Frontal cortex (tissue), 4 donors: ENCODE data around the gene RALA. TPM values are rescaled to one million over a fixed set of nuclear protein-coding genes. Genes with fewer than 3 reads are reported as not detected.

Source experiments
- DNase-seq, 2 donors: peaks; one replicate each; pipeline ENCODE4 v3.0.0; 2012; ENCODE audit warnings: low spot score in 2 of 2
- FAIRE-seq: peaks from 2 replicates; lab custom pipeline; 2012; peaks lifted over from hg19 to GRCh38; lab: Jason Lieb, UNC
- total RNA-seq: library from RNA; depleted of rRNA; stranded (reverse); fragments of >200 nt; gene quantifications from one replicate; pipeline ENCODE4 v1.2.3, GENCODE V29; 2014
- donor health status: control.
- donor health status: control.
- donor health status: control.

Gene RALA
- total RNA-seq, 1 donor from 2014 or later = 35.5 TPM

DNA sequence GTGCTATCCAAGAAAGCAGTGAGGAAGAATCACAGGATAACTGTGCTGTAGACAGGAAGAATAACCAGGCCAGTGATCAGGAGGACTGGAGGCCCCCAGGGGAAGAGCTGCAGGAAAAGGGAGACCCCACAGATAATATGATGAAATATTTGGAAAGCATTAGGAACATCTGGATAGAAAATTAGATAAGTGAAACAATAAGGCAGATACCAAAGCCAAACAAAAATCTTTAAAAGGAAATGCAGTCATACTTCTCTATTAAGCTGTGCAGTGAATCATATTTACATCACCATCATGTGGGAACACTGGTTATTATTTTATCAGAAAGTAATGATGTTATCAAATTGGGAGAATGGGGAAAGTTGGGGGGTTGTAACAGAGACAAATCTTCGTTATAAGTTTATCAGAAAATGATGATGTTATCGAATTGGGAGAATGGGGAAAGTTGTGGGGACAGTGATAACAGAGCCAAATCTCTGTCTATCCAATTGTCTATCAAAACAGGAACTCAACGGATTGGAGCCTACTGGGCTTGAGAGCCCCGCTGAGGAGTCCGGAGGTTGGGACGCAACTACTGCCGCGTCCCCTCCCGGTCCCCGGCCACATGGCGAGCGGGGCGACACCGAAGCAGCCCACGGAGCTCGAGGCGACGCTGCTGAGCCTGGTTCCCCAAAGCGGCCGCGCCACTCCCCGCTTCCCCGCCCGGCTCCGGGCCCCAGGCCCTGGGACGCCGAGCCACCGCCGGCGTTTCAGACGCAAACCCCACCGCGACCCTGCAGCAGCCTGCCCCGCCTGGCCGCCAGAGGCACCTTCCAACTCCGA, 14.0 kb upstream of the RALA start:
- FAIRE-seq (no peak), DNase-seq (peak in 1 of 2 donors; percentile 41)

DNA sequence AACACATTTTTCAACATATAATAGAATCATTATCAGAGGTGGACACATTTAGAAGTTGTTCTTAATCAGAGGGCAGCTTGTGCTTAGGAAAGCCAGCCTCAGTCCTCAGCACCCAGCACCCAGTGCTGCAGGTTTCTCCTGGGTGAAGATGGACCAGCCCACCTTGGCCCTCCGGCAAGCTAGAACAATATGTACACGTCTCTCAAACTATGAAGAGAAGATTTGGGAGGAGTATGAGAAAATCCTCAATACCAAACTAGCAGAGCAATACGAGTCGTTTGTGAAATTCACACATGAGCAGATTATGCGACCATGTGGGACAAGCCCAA, 13.5 kb upstream of the RALA start:
- DNase-seq (no peak), FAIRE-seq (no peak)

DNA sequence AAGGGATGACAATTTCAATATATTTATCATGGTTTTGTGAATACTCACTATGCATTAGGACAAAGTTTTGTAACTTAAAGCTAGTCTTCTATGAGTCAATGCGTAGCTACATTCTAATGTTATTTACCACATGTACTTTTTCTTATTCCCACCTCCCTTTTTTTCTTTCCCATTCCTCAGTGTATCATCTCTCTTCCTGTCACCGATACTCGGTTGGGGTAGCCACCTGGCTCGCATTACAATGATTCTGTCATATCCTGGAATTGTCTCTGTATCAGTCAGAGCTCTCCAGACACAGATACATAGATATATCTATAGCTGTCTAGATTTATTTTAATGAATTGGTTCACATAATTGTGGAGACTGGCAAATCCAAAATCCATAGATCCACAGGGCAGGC, 9.8 kb upstream of the RALA start:
- no peak for DNase-seq
- FAIRE-seq = no peak

DNA sequence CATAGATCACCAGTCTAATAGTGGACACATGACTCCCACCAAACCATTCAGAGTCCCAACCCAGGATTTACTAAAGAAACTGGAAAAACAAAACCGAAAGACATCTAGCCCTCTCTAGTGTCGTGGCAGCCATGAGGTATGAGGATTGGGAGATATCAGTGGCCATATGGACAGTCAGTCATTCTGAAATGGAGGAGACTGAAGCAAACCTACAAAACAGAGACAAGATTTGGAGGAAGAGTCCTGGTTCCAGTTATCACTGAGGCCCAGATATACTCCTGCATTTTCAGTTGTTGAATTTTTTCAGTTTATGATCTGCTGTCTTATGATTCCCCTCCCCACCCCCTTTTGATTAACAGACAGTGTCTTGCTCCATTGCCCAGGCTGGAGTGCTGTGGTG, 9.1 kb upstream of the RALA start:
- FAIRE-seq = no peak
- DNase-seq = no peak

DNA sequence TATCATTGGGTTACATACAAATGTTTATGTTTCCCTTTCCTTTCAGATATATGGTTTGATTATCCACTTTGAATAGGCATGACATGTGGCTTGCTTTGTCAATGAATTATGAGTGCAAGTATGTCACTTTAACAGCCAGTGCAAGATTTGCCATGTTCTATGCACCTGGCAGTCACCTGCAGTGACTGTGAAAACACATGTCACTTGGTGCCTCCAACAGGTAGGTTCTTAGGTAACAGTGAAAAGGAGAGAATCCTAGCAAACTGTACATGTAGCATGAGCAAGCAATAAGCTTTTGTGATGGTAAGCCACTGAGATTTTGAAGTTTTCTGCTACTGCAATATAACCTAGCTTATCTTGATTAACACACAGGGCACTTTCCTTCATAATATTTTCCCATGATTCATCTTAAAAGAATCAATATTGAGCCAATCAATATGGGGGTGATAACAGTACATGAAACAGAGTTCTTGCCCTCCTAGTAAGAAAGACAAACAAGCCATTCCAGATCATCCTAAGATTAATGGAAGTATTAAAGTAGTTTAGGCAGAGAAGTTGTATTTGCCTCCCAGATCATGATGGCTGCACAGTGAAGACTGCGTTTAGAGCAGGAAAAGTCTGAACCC, 7.9 kb upstream of the RALA start:
- FAIRE-seq = no peak

DNA sequence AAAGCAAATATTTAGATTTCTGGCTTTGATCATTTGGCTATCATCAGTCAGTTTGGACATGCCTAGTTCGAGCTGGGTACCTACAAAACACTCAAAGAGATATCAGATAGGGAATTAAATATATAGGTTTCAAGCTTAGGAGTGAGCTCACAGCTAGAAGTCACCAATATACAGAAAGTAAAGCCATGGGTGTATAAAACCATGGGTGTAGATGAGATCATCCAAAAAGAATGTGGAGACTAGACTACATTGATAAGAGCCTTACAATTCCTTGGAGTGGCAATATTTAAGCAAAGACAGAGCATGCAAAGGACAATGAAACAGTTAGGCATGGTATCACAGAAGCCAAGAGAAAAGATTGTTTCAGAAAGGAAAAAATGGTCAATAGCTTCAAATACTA, 7.2 kb upstream of the RALA start:
- FAIRE-seq (no peak), DNase-seq (no peak)

More for the DNA sequence above, 7.9 kb upstream of the RALA start:
- DNase-seq = no peak

DNA sequence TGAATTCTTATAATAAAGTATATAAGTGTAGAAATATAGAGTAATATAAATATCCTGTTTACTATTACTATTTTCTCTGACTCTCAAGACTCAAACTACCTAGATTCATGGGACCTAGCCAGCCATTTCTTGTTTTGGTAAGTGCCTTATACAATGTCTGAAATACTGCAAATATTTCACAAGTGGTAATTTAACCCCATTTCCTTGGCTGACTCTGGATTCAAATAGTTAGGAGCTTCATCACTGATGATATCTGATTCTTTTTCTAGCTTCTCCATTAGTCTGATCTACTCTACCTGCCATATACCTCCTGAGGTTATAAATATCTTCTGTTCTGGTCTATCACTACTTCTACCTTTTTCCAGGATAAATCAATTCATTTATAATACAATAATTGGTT, 6.4 kb upstream of the RALA start:
- DNase-seq = no peak

DNA sequence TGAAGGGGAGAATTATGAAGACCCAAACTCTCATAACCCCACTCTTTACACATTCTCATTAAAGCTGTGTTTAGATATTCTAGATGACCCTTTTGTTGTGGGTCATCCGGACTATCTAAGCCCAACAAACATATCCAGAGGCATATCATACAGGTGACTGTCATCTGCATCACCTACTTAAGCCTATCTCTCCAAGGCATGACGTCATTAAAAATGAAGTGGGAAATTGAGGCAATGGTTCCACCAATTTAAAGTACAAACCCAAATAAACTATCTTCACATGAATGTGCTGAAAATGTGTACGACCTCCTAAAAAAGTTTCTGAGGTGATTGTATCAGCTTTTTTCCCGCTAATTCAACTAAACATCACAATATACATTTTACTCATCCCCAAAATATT, 4.5 kb upstream of the RALA start:
- FAIRE-seq (no peak), DNase-seq (no peak)

More for the DNA sequence above, 6.4 kb upstream of the RALA start:
- no peak for FAIRE-seq

DNA sequence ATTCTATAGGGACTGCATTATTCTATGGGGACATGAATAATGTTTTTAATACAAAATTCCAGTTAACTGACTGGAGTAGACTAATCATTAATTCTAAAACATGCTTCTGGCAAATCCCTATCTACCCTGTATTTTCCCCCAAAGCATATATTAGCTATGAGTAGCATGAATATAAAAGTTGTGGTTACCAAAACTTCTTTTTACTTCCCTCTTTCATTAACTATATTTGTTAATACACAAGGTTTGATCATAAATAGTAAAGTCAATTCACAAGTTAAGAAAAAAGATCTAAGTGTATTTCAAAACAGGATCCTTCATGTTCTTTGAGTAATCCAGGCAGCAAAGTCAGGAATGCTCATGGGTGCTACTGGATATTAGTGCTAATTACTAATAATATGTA, 2.9 kb upstream of the RALA start:
- FAIRE-seq (no peak), DNase-seq (no peak)

DNA sequence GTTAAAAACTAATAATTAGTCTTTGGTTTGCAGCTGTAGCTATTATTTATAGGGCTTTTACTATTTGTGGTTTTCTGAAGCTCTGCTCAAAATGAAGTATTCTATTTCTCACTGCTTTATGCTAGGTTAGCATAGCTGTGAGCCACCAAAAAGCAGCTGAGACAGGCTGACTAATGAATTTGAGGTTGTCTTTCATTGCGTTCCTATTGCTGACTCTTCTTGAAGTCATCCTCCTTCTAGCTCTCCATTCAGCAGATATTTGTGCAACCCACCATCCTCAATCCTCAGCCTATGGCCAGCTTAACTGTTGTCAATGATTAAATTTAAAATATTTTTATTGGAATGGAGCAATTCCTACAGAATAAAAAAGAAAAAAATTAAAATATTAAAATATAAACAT, 2.1 kb upstream of the RALA start:
- FAIRE-seq (no peak), DNase-seq (no peak)

DNA sequence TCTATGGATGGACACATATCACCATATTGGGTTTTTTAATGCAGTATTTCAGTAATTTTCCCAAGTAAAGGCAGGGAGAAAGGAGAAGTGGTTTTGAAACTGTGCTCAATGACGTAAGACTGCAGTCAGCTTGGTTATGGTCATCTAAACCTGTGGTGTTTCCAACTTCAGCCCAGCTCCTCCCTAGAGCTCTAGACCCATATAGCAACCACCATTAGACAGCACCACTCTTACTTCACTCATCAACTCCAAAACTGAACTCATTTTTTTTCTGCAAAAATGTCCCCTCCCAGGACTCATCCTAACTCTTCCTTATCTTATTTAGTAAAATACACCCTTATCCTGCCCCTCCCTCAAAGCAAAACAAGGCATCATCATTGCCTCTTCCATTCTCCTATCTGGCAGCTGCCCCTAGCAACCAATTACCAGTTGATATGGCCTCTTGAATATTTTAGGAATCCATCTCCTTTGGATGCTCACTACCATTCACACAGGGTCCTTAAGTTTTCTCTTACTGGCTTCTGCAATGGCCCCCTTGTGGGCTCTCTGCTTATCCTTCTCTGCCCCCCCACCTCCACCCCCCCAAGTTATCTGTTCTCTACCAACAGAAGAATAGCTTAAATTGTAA, 1.5 kb upstream of the RALA start:
- DNase-seq (no peak), FAIRE-seq (no peak)

DNA sequence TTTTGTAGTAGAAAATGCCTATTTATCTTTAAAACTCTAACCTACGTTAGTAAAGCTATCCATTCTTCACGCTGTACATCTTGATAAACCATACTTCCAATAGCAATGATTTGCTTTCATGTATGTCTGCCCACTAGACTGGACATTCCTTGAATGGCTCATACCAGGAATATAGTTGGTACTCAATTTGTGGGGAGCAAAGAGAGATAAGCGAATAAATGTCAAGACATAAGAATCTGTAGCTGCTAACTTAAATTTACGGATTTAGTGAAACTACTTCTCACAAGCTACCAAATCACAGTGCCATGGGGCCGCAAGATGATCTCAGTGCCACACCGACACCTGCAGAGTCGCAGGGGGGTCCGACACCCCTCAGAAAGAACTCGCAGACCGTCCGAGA, 763 bp upstream of the RALA start:
- DNase-seq (no peak), FAIRE-seq (no peak)

DNA sequence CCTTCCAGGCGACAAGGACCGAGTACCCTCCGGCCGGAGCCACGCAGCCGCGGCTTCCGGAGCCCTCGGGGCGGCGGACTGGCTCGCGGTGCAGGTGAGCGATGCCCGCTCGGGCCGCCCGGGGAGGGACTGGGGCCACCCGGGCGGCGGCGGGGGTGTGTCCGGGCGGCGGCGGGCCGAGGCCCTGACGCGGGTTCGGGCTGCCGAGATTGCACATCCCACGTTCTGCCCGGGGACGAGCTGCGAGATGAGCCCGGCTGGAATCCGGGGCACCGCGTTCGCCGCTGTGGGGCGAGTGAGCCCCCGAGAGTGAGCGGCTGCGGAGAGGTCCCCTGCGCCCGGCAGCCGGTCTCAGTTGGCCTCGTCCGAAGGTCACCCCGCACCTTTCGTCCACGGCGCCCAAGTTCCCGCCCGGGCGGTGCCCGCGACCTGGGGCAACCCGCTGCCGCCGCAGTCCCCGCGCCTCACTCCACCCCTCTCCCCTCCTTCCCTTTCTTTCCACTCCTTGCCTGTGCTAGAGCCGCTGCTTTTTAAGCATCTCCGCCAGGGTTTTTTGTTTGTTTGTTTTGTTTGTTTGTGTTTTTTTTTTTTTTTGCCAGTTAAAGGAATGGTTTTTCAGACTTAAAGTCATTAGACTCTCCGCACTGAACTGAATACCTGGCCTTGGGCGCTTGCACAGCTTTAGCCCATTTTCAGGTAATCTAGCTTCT, 515 bp downstream of the RALA start:
- FAIRE-seq (no peak), DNase-seq (no peak)

DNA sequence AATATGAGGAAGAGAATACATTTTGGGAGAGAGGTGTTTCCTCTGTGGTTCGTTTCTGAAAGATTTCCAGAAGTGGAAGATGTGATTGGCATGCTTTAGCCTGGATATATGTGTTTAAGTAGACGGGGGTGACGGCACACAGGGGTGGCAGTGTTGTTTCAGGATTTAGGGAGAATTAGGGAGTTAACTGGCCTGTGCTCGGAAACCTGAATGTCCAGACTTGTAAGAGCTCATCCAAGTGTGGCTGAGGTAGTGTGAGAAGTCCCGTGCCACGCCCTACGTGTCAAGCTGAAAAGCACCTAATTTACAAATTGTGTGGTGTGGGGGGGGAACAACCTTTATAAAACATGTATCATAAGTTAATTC, 1.1 kb downstream of the RALA start:
- FAIRE-seq (no peak), DNase-seq (peak in 1 of 2 donors; percentile 24)

DNA sequence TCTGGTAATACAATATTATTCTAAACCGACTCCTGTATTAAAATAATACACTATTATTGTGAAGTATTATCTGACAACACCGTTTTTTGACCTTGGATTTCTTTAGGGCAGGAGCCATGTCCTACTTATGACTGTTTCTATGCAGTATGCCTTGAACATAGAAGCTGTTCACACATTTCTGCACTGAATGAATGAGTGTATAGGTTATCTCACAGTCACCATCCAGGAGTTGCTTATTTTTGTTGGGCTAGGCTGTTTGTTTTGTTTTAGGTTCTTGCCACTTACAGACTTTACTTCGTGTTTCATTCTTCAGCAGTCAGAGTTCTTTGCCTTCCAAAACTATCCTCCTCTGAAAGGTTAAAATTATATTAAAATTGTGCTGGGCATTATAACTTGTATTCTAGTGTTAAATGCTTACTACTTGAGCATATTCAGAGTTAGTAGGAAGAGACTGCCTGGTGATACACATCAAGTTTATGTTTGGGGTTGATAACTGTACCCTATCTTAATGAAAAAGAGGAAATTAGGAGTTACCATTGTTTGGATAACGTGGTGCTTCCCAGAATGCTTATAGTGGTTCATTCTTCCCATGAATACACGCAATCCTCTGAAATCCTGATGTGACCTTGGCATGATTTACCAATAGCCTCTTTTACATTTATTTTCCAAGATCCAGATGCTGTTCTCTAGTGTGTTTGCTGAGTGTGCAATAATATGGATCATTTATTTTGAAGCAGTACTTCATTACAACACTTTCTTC, 1.7 kb downstream of the RALA start:
- DNase-seq (no peak), FAIRE-seq (no peak)

DNA sequence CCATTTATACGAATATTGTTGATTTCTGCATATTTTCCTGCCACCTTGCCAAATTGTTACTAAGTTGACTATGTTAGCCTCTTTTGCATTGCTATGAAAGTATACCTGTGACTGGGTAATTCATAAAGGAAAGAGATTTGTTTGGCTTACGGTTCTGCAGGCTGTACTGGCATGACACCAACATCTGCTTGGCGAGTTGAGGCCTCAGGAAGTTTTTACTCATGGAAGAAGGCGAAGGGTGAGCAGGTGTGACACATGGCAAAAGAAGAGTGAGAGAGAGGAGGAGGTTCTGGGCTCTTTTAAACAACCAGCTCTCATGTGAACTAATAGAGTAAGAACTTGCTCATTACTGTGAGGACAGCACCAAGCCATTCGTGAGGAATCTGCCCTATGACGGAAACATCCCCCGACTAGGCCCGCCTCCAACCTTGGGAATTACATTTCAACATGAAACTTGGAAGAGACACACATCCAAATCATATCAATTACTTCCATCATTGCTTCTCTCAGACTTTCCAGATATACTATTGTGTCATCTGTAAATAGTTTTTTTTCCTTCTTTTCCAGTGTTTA, 8.4 kb downstream of the RALA start:
- FAIRE-seq = no peak
- no peak for DNase-seq

DNA sequence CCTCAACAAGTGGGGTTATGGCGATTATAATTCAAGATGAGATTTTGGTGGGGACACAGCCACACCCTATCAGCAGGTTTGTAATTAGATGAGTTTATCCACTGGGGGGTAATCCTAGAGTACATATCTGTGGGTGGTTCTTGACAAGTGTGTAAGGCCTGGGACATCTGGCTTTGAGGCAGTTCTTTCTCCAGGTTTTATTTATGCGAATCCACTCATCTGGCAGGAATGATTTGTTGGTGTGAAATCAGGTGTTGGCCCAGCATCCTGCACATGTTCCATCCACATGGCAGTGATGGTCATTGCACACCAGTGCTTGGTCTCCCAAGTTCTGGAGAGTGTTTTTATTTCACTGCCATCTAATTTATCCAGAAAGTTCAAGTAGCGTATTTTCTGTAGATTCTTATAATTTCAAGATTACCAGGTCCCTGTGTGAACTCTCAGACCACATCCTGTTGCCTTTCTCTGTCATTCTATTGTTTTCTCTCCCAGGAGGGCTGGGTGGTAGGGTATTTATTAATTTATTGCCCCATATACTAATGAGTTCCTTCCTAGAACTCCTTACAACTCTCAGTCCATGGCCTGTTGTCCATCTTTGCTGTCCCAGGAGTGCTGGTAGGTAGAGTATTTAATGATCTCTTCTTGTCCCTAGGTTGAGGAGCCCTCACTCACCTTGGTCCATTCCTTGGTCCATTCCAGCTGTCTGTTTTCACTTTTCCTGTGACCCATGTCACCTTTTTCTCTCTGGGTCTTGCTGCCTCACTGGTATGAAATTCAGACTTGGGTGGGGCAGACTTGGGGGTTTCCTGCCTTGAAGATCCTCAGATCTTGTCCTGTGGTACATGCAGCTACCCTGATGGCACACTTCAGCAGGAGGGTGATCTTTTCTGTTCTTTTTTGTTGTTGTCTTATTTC, 10.4 kb downstream of the RALA start:
- DNase-seq (no peak), FAIRE-seq (no peak)

DNA sequence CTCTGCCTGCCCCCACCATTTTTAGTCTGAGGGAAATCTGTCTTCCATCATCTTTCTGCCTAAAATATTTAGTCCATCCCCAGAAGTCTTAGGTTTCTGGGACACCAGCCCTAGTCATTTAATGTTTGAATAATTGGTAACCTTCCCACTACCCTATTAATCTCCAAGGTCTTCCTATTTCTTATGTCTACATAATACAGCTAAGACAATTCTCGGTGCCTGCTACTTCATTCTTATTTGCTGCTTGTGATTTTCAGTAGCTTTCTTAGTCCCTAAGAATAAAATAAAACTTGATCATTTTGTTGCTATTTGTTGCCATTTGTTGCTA, 11.1 kb downstream of the RALA start:
- DNase-seq = no peak
- FAIRE-seq = no peak

DNA sequence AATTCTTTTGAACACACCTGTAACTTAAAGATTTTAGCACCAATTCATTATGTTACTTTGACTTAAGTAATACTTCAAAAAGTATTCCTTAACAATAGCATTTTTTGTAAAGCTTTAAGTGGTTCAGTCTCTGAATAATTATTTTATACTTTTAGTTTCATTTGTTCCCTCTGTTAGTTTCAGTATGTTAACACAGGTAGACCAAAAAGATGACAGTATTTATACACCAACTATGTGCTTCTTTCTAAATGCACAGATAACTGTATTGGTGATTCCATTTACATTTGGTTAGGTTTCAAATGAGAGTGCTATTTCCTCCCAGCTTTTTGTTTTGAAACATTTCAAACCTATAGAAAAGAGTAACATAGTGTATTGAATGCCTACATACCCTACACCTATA, 14.0 kb downstream of the RALA start:
- DNase-seq (no peak), FAIRE-seq (no peak)
